ENCODE measurements around the gene MFAP4. TPM values are rescaled to one million over a fixed set of nuclear protein-coding genes. Genes with fewer than 3 reads are reported as not detected.

Gene MFAP4
- total and polyA plus RNA-seq, 2 donors (not counting 1 experiment from before 2014, with no cell fraction given): not detected

GRCh38 chr17:19347323-19348080 is 39.5 kb downstream of the MFAP4 start:
- peaks cover 8% of the 10 kb centered on the region for H3K27me3 Mint-ChIP-seq
- Histone ChIP-seq H3K36me3 (replicated peaks in 1 of 2; ENCODE audit: control extremely low read depth in 1 of 2, control insufficient read depth in 1 of 2, extremely low read depth in 1 of 2, insufficient read depth in 2 of 2, low read length in 1 of 2) (no peaks in the 10 kb centered on the region), H3K4me3 (ENCODE audit: control extremely low read depth in 1 of 5, extremely low read depth in 1 of 5, insufficient read depth in 1 of 5, low read depth in 2 of 5, low read length in 4 of 5) (no peak overlapping the region), H2AFZ (ENCODE audit: insufficient read depth, low read depth, low read length, poor library complexity, severe bottlenecking) (no peak overlapping the region), H3K4me1 (ENCODE audit: control insufficient read depth in 2 of 2, insufficient read depth in 2 of 2, low read length in 2 of 2) (peaks cover 0 to 11% of the 10 kb centered on the region in 2 donors), H3K27me3 (replicated peaks in 1 of 4; ENCODE audit: control extremely low read depth in 1 of 4, control insufficient read depth in 3 of 4, insufficient read depth in 4 of 4, low read length in 3 of 4) (no peaks in the 10 kb centered on the region), H3K9ac (ENCODE audit: low read length) (no peak overlapping the region), H3K4me2 (replicated peaks; ENCODE audit: low read depth, low read length, poor library complexity, severe bottlenecking) (no peak overlapping the region), H4K20me1 (ENCODE audit: control insufficient read depth, insufficient read depth, low read length, poor library complexity, severe bottlenecking) (no peaks in the 10 kb centered on the region), H3K9me3 (ENCODE audit: control extremely low read depth in 1 of 3, control insufficient read depth in 2 of 3, insufficient read depth in 1 of 3, low read length in 2 of 3) (no peaks in the 10 kb centered on the region), H3K79me2 (ENCODE audit: control insufficient read depth, insufficient read depth, low read length) (no peaks in the 10 kb centered on the region), H3K27ac (ENCODE audit: low read length in 2 of 2) (no peak overlapping the region)
- 82% methylated on average over 13 of the region's 13 CpGs for WGBS (ENCODE audit: insufficient coverage)
- DNase-seq: peak; percentile 13
- no peak overlapping the region for H3K4me3 Mint-ChIP-seq
- TF ChIP-seq EZH2 (IDR thresholded peaks at IDR 0.05; ENCODE audit: borderline replicate concordance, insufficient read depth, low read depth, low read length, poor library complexity, severe bottlenecking) (no peak), CTCF (IDR thresholded peaks at IDR 0.05) (no peak)
- peak; percentile 58 for ATAC-seq (ENCODE audit: low read depth)
- ChIA-PET POLR2A (no interaction called here), CTCF (interaction anchor here (2.2 kb wide), 1 partner anchor 9 kb away, joined by 9 read pairs; no protein-coding TSS in a partner anchor)
- no peak overlapping the region for H3K27ac Mint-ChIP-seq
- intact Hi-C loops (cut with micrococcal nuclease): no loop called here
- H3K4me1 Mint-ChIP-seq: peaks cover 8% of the 10 kb centered on the region
- H3K9me3 Mint-ChIP-seq (ENCODE audit: insufficient read depth): no peaks in the 10 kb centered on the region
